GM19328 (cell line): ENCODE data around the gene PLA2G12A.

Source experiments
- ATAC-seq: cut with Tn5 transposase; IDR thresholded peaks from one replicate; pipeline ENCODE4 v1.9.1; 2021; ENCODE audit warnings: mild to moderate bottlenecking, moderate library complexity; ENCODE audit not compliant: unreplicated experiment

PLA2G12A gene

GRCh38 chr4:109729718-109730618 lies at the start of gene PLA2G12A:
Gene PLA2G12A, minus strand, starts transcription at chr4:109730070. Its CDS starts 261 bp downstream, at chr4:109729809.
- ATAC-seq: peak; percentile 78

- no peak for ATAC-seq
Measured at GRCh38 chr4:109764789-109765402, 35.0 kb upstream of the PLA2G12A start.

GRCh38 chr4:109764376-109764775 lies 34.5 kb upstream of the PLA2G12A start:
- ATAC-seq: no peak

GRCh38 chr4:109760682-109761081 lies 30.8 kb upstream of the PLA2G12A start:
- no peak for ATAC-seq

GRCh38 chr4:109755656-109756055 lies 25.8 kb upstream of the PLA2G12A start:
- no peak for ATAC-seq

- no peak for ATAC-seq
Measured at GRCh38 chr4:109754093-109754857, 24.4 kb upstream of the PLA2G12A start.

GRCh38 chr4:109752525-109752924 lies 22.7 kb upstream of the PLA2G12A start:
- ATAC-seq: no peak

GRCh38 chr4:109751852-109752251 lies 22.0 kb upstream of the PLA2G12A start:
- ATAC-seq: no peak

- no peak for ATAC-seq
Measured at GRCh38 chr4:109750652-109751244, 20.9 kb upstream of the PLA2G12A start.

GRCh38 chr4:109749388-109750082 lies 19.7 kb upstream of the PLA2G12A start:
- no peak for ATAC-seq

GRCh38 chr4:109748114-109748513 lies 18.2 kb upstream of the PLA2G12A start:
- ATAC-seq: no peak

- no peak for ATAC-seq
Measured at GRCh38 chr4:109746728-109747127, 16.9 kb upstream of the PLA2G12A start.

- ATAC-seq: no peak
Measured at GRCh38 chr4:109745830-109746229, 16.0 kb upstream of the PLA2G12A start.

- no peak for ATAC-seq
Measured at GRCh38 chr4:109739547-109739946, 9.7 kb upstream of the PLA2G12A start.

- ATAC-seq: no peak
Measured at GRCh38 chr4:109738104-109738872, 8.4 kb upstream of the PLA2G12A start.

GRCh38 chr4:109735566-109736365 lies 5.9 kb upstream of the PLA2G12A start:
- no peak for ATAC-seq

- ATAC-seq: no peak
Measured at GRCh38 chr4:109733728-109734127, 3.9 kb upstream of the PLA2G12A start.

GRCh38 chr4:109730619-109731545 lies 1.0 kb upstream of the PLA2G12A start:
- no peak for ATAC-seq
